ENCODE results near the gene FAAH. TPM values are rescaled to one million over a fixed set of nuclear protein-coding genes. Genes with fewer than 3 reads are reported as not detected.

The FAAH gene
- polyA plus RNA-seq, 1 experiment = 1.8 TPM

- POLR2A ChIA-PET = no interaction called here
- H3K36me3 ChIP-seq (ENCODE audit: control insufficient read depth, insufficient read depth, low read length) = no peaks in the 10 kb centered on the region
- no peak overlapping the region for H3K4me3 ChIP-seq (ENCODE audit: low read depth, low read length)
- peaks cover 26% of the 10 kb centered on the region for H3K27me3 ChIP-seq (ENCODE audit: control insufficient read depth, insufficient read depth, low read length)
- no peak for DNase-seq (ENCODE audit: low read depth)
- TF ChIP-seq, protein P1, sequence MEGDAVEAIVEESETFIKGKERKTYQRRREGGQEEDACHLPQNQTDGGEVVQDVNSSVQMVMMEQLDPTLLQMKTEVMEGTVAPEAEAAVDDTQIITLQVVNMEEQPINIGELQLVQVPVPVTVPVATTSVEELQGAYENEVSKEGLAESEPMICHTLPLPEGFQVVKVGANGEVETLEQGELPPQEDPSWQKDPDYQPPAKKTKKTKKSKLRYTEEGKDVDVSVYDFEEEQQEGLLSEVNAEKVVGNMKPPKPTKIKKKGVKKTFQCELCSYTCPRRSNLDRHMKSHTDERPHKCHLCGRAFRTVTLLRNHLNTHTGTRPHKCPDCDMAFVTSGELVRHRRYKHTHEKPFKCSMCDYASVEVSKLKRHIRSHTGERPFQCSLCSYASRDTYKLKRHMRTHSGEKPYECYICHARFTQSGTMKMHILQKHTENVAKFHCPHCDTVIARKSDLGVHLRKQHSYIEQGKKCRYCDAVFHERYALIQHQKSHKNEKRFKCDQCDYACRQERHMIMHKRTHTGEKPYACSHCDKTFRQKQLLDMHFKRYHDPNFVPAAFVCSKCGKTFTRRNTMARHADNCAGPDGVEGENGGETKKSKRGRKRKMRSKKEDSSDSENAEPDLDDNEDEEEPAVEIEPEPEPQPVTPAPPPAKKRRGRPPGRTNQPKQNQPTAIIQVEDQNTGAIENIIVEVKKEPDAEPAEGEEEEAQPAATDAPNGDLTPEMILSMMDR (IDR thresholded peaks at IDR 0.05; ENCODE audit: insufficient read depth, low read depth, low read length) = no peak
- CTCF ChIA-PET = interaction anchor here (1.0 to 2.8 kb wide), 4 partner anchors 8 to 90 kb away, joined by 3 to 16 read pairs (median 4); no protein-coding TSS in a partner anchor
These were observed 63.1 kb downstream of the FAAH start for GRCh38 chr1:46457178-46457577.

DNA sequence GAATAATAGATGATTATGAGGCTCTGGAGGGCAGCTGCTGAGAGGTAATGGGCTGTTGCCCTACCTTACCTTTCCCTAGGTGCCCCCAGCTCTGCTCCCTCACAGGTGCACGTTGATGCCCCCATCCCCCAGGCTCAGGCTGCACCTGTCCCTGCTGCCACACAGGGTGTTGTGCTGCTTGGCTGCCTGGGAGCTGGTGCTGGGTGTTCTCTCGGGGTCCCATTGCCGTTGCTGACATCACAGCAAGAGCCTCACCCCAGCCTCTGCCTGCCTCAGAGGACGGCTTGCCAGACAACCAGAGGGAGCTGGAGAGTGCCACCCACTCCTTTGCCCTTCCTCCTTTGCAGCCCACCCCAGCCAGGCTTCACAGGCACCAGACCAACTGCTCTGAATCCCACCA, 64.1 kb downstream of the FAAH start:
- ChIA-PET CTCF (interaction anchor here (0.9 to 2.8 kb wide), 7 partner anchors 9 to 89 kb away, joined by 3 to 16 read pairs (median 4); no protein-coding TSS in a partner anchor), POLR2A (no interaction called here)
- Histone ChIP-seq H3K27me3 (ENCODE audit: control insufficient read depth, insufficient read depth, low read length) (peaks cover 21% of the 10 kb centered on the region), H3K4me3 (ENCODE audit: low read depth, low read length) (no peak overlapping the region), H3K36me3 (ENCODE audit: control insufficient read depth, insufficient read depth, low read length) (no peaks in the 10 kb centered on the region)
- TF ChIP-seq, protein P1 (IDR thresholded peaks at IDR 0.05; ENCODE audit: insufficient read depth, low read depth, low read length) = no peak
- DNase-seq (ENCODE audit: low read depth) = no peak

- Histone ChIP-seq H3K36me3 (ENCODE audit: control insufficient read depth, insufficient read depth, low read length) (no peaks in the 10 kb centered on the region), H3K4me3 (ENCODE audit: low read depth, low read length) (no peak overlapping the region), H3K27me3 (ENCODE audit: control insufficient read depth, insufficient read depth, low read length) (peaks cover 18% of the 10 kb centered on the region)
- no peak for DNase-seq (ENCODE audit: low read depth)
- TF ChIP-seq, protein P1 (IDR thresholded peaks at IDR 0.05; ENCODE audit: insufficient read depth, low read depth, low read length) = no peak
- ChIA-PET POLR2A (no interaction called here), CTCF (interaction anchor here (0.9 to 2.8 kb wide), 7 partner anchors 10 to 88 kb away, joined by 3 to 16 read pairs (median 4); no protein-coding TSS in a partner anchor)
These were observed 64.7 kb downstream of the FAAH start for GRCh38 chr1:46458846-46459245.

DNA sequence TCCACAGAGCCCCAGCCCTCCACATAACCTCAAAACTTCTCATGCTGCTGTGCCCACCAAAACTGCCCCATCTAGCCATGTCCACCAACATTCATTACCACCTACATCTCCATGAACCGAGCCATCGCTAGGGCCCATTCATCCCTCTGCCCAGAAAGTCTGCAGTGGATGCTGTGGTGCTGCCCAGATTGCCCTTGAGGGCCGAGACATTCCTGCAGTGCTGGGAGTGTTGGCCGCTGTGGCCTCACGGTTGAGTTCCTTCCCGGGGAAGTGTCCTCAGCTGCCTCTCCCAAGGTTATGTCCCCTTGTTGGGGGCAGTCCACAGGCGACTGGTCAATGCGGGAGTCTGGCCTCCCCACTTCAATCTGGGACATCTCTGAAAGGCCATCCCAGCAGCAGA, 65.2 kb downstream of the FAAH start:
- CTCF ChIA-PET = interaction anchor here (0.6 to 2.8 kb wide), 6 partner anchors 13 to 69 kb away, joined by 3 to 16 read pairs (median 3); no protein-coding TSS in a partner anchor
- H3K27me3 ChIP-seq (ENCODE audit: control insufficient read depth, insufficient read depth, low read length) = peaks cover 18% of the 10 kb centered on the region
- POLR2A ChIA-PET = no interaction called here
- H3K4me3 ChIP-seq (ENCODE audit: low read depth, low read length) = no peak overlapping the region
- TF ChIP-seq, protein P1 (IDR thresholded peaks at IDR 0.05; ENCODE audit: insufficient read depth, low read depth, low read length) = no peak
- no peak for DNase-seq (ENCODE audit: low read depth)
- H3K36me3 ChIP-seq (ENCODE audit: control insufficient read depth, insufficient read depth, low read length) = no peaks in the 10 kb centered on the region

DNA sequence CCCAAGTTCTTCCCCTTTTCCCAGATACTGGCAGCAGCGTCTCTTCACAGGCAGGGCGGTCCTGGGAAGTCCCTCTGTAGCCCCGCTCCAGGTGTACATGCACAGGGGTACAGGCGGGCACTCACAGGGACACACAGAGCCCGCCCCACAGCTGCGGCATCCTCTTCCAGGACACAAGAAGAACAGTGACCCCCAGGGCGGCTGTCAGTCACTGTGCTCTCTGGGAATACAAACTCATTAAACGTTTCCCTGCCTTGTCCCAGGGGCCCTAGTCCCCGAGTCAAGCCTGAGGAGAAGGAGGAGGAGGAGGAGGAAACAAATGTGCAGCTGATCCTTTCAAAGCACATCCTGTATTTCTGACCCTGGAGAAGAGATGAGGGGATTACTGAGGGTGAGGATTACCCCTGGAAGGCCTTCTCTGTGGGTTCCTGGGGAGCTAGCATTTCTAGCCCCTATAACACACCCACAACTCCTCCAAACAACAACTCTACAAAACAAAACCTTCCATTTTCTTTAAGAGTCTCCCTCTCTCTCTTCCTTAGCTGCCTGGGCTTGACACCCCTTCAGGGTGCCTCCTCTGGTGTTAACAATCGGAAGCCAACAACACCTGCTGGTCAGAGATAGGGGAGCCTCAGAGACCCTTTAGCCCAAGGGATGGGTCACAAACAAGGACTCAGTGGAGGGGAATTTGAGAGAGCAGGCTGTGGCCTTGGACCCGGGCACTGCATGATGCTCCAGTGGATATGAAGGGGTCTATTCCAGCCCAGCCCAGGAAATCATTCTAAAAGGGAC, 67.1 kb downstream of the FAAH start:
- CTCF ChIA-PET = interaction anchor here (2.1 to 2.2 kb wide), 2 partner anchors 14 to 67 kb away, joined by 8 to 10 read pairs; no protein-coding TSS in a partner anchor
- TF ChIP-seq, protein P1 (IDR thresholded peaks at IDR 0.05; ENCODE audit: insufficient read depth, low read depth, low read length) = no peak
- Histone ChIP-seq H3K27me3 (ENCODE audit: control insufficient read depth, insufficient read depth, low read length) (peaks cover 20% of the 10 kb centered on the region), H3K4me3 (ENCODE audit: low read depth, low read length) (no peak overlapping the region), H3K36me3 (ENCODE audit: control insufficient read depth, insufficient read depth, low read length) (no peaks in the 10 kb centered on the region)
- DNase-seq (ENCODE audit: low read depth) = no peak
- POLR2A ChIA-PET = no interaction called here

All from BJ (cell line).